NCI-H82 treated with DMSO at 0.1 percent for 48 hours (cell line): ENCODE measurements around the gene ANKRD26.

Experiments used
- DNase-seq: peaks from one replicate; lab custom pipeline; 2025; ENCODE audit not compliant: unreplicated experiment; lab: John Stamatoyannopoulos, UW

ANKRD26 gene

GRCh38 chr10:27022048-27022447 lies 78.2 kb downstream of the ANKRD26 start:
- DNase-seq, result no peak

- DNase-seq, result no peak
These were observed 80.1 kb downstream of the ANKRD26 start for GRCh38 chr10:27020243-27020642.

- DNase-seq, result no peak
These were observed 80.5 kb downstream of the ANKRD26 start for GRCh38 chr10:27019827-27020226.

GRCh38 chr10:26997610-26998009 lies 102.7 kb downstream of the ANKRD26 start:
- DNase-seq, result no peak

- DNase-seq, result no peak
These were observed 105.6 kb downstream of the ANKRD26 start for GRCh38 chr10:26994743-26995142.

GRCh38 chr10:26987851-26988250 lies 112.4 kb downstream of the ANKRD26 start:
- no peak for DNase-seq

- DNase-seq, result no peak
These were observed 117.1 kb downstream of the ANKRD26 start for GRCh38 chr10:26983156-26983555.

GRCh38 chr10:26982058-26982457 lies 118.2 kb downstream of the ANKRD26 start:
- DNase-seq, result no peak

- DNase-seq, result no peak
These were observed 119.0 kb downstream of the ANKRD26 start for GRCh38 chr10:26981232-26981824.

- no peak for DNase-seq
These were observed 121.8 kb downstream of the ANKRD26 start for GRCh38 chr10:26978519-26978918.

- DNase-seq, result no peak
These were observed 122.7 kb downstream of the ANKRD26 start for GRCh38 chr10:26977635-26978034.

GRCh38 chr10:26970667-26971066 lies 129.6 kb downstream of the ANKRD26 start:
- DNase-seq, result no peak

- no peak for DNase-seq
These were observed 131.0 kb downstream of the ANKRD26 start for GRCh38 chr10:26969145-26969926.

- no peak for DNase-seq
These were observed 137.5 kb downstream of the ANKRD26 start for GRCh38 chr10:26962835-26963234.

GRCh38 chr10:26960308-26960707 lies 140.0 kb downstream of the ANKRD26 start:
- DNase-seq, result no peak

- DNase-seq, result no peak
These were observed 140.5 kb downstream of the ANKRD26 start for GRCh38 chr10:26959841-26960240.
